Glutamatergic neuron (in vitro differentiated cells): ENCODE results near the gene KCTD19. TPM values are rescaled to one million over a fixed set of nuclear protein-coding genes. Genes with fewer than 3 reads are reported as not detected.
A peak's percentile ranks its signal among the peaks of the same experiment; 100 is the strongest.

Experiments used
- DNase-seq: peaks from one replicate; pipeline ENCODE4 v3.0.0; 2022
- H3K27ac Mint-ChIP-seq: one replicate; pipeline ENCODE4 v1.8.0; 2020; ENCODE audit warnings: mild to moderate bottlenecking, mixed read lengths, inconsistent platforms; ENCODE audit not compliant: unreplicated experiment
- H3K27me3 Mint-ChIP-seq: one replicate; pipeline ENCODE4 v1.8.0; 2020; ENCODE audit warnings: mild to moderate bottlenecking, moderate library complexity, mixed read lengths, inconsistent platforms; ENCODE audit not compliant: unreplicated experiment
- H3K36me3 Mint-ChIP-seq: one replicate; pipeline ENCODE4 v1.8.0; 2020; ENCODE audit warnings: mild to moderate bottlenecking, mixed read lengths, inconsistent platforms; ENCODE audit not compliant: unreplicated experiment
- H3K4me1 Mint-ChIP-seq: one replicate; pipeline ENCODE4 v1.8.0; 2020; ENCODE audit warnings: mild to moderate bottlenecking, low read depth, mixed read lengths, inconsistent platforms; ENCODE audit not compliant: unreplicated experiment
- H3K4me3 Mint-ChIP-seq: one replicate; pipeline ENCODE4 v1.8.0; 2020; ENCODE audit warnings: mild to moderate bottlenecking, mixed read lengths, inconsistent platforms; ENCODE audit not compliant: unreplicated experiment
- H3K9me3 Mint-ChIP-seq: one replicate; pipeline ENCODE4 v1.8.0; 2020; ENCODE audit warnings: mild to moderate bottlenecking, moderate library complexity, mixed read lengths, inconsistent platforms; ENCODE audit not compliant: unreplicated experiment
- CTCF ChIP-seq: fragments of 200-600 bp; sonication (generic); IDR thresholded peaks from one replicate; pipeline ENCODE4 v1.5.0; 2021; ENCODE audit not compliant: partially characterized antibody, unreplicated experiment
- total RNA-seq: library from RNA; stranded (reverse); fragmentation: NEBNext Ultra II Directional; extraction: Animal tissue kit (Norgen Biotek cat#: 25700); gene quantifications from one replicate; pipeline ENCODE4 v1.2.1, GENCODE V29; 2021; ENCODE audit not compliant: unreplicated experiment

The KCTD19 gene
- total RNA-seq, 1 donor from 2014 or later = 1.0 TPM

- no peaks in the 10 kb centered on the region for H3K36me3 Mint-ChIP-seq
- DNase-seq = no peak
- H3K4me1 Mint-ChIP-seq = peaks cover 3% of the 10 kb centered on the region
- no peak overlapping the region for H3K4me3 Mint-ChIP-seq
- no peak overlapping the region for H3K27ac Mint-ChIP-seq
- H3K9me3 Mint-ChIP-seq = no peaks in the 10 kb centered on the region
- no peak for TF ChIP-seq CTCF
- peaks cover 16% of the 10 kb centered on the region for H3K27me3 Mint-ChIP-seq
Measured at GRCh38 chr16:67327743-67328142, 1.2 kb upstream of the KCTD19 start.

- H3K36me3 Mint-ChIP-seq = no peaks in the 10 kb centered on the region
- peak overlapping the region; percentile 52 for H3K27ac Mint-ChIP-seq
- H3K4me1 Mint-ChIP-seq = peaks cover 3% of the 10 kb centered on the region
- no peaks in the 10 kb centered on the region for H3K9me3 Mint-ChIP-seq
- peak overlapping the region; percentile 92 for H3K4me3 Mint-ChIP-seq
- DNase-seq = no peak
- peaks cover 18% of the 10 kb centered on the region for H3K27me3 Mint-ChIP-seq
- no peak for TF ChIP-seq CTCF
Measured at GRCh38 chr16:67326115-67326471, 448 bp downstream of the KCTD19 start.

GRCh38 chr16:67317853-67318252 lies 8.7 kb downstream of the KCTD19 start:
- no peak for DNase-seq
- no peaks in the 10 kb centered on the region for H3K9me3 Mint-ChIP-seq
- no peak for TF ChIP-seq CTCF
- H3K36me3 Mint-ChIP-seq = no peaks in the 10 kb centered on the region
- H3K27ac Mint-ChIP-seq = no peak overlapping the region
- H3K4me1 Mint-ChIP-seq = no peaks in the 10 kb centered on the region
- H3K27me3 Mint-ChIP-seq = peaks cover 4% of the 10 kb centered on the region
- H3K4me3 Mint-ChIP-seq = no peak overlapping the region

GRCh38 chr16:67312719-67313118 lies 13.8 kb downstream of the KCTD19 start:
- Mint-ChIP-seq H3K4me3 (no peak overlapping the region), H3K36me3 (no peaks in the 10 kb centered on the region), H3K27me3 (peaks cover 2% of the 10 kb centered on the region), H3K27ac (no peak overlapping the region), H3K9me3 (no peaks in the 10 kb centered on the region), H3K4me1 (no peaks in the 10 kb centered on the region)
- DNase-seq = no peak
- no peak for TF ChIP-seq CTCF

- DNase-seq = no peak
- Mint-ChIP-seq H3K36me3 (no peaks in the 10 kb centered on the region), H3K27me3 (peaks cover 2% of the 10 kb centered on the region), H3K27ac (no peak overlapping the region), H3K4me3 (no peak overlapping the region), H3K4me1 (no peaks in the 10 kb centered on the region), H3K9me3 (no peaks in the 10 kb centered on the region)
- TF ChIP-seq CTCF = no peak
Measured at GRCh38 chr16:67311607-67312488, 14.7 kb downstream of the KCTD19 start.
